IgD-negative memory B cell (primary cell): Measurements from ENCODE around the gene CPNE8. TPM values are rescaled to one million over a fixed set of nuclear protein-coding genes. Genes with fewer than 3 reads are reported as not detected.
"Not testable (repeated sequence)": the region's sequence is repeated elsewhere in the genome, so short reads cannot be mapped to it uniquely, and the experiment has no call there.

Source experiments
- H3K27ac Mint-ChIP-seq, 3 donors: one replicate each; pipeline ENCODE4 v1.8.0; 2020 to 2022; ENCODE audit warnings: mild to moderate bottlenecking in 3 of 3, mixed read lengths in 3 of 3, moderate library complexity in 1 of 3
- H3K27me3 Mint-ChIP-seq: one replicate; pipeline ENCODE4 v1.8.0; 2021; ENCODE audit warnings: mixed read lengths
- H3K36me3 Mint-ChIP-seq: one replicate; pipeline ENCODE4 v1.8.0; 2020; ENCODE audit warnings: mild to moderate bottlenecking, mixed read lengths
- H3K4me1 Mint-ChIP-seq, 3 donors: one replicate each; pipeline ENCODE4 v1.8.0; 2020 to 2022; ENCODE audit warnings: mixed read lengths in 3 of 3, mild to moderate bottlenecking in 1 of 3
- H3K4me3 Mint-ChIP-seq, 4 donors: one replicate each; pipeline ENCODE4 v1.8.0; 2020 to 2022; ENCODE audit warnings: mild to moderate bottlenecking in 4 of 4, mixed read lengths in 4 of 4, moderate library complexity in 3 of 4
- H3K9me3 Mint-ChIP-seq, 3 donors: one replicate each; pipeline ENCODE4 v1.8.0; 2020 to 2021; ENCODE audit warnings: mixed read lengths in 3 of 3, mild to moderate bottlenecking in 1 of 3
- polyA plus RNA-seq: library from polyadenylated mRNA; unstranded; fragments of 300-500 nt; fragmentation: Illumina TruSeq; gene quantifications from one replicate; pipeline ENCODE4 v1.2.3, GENCODE V29; 2021

Gene CPNE8
- polyA plus RNA-seq, 1 donor from 2014 or later, result 0.86 TPM

- peaks cover 0 to 3% (median 3%) of the 10 kb centered on the region in 3 donors for H3K9me3 Mint-ChIP-seq
- H3K27me3 Mint-ChIP-seq, result no peaks in the 10 kb centered on the region
- peaks cover 4% of the 10 kb centered on the region for H3K36me3 Mint-ChIP-seq
- peaks cover 0 to 1% (median 0%) of the 10 kb centered on the region in 3 donors for H3K4me1 Mint-ChIP-seq
- H3K4me3 Mint-ChIP-seq, result no peak overlapping the region
- H3K27ac Mint-ChIP-seq, result no peak overlapping the region
These were observed 144.3 kb downstream of the CPNE8 start for GRCh38 chr12:38761111-38761510.

DNA sequence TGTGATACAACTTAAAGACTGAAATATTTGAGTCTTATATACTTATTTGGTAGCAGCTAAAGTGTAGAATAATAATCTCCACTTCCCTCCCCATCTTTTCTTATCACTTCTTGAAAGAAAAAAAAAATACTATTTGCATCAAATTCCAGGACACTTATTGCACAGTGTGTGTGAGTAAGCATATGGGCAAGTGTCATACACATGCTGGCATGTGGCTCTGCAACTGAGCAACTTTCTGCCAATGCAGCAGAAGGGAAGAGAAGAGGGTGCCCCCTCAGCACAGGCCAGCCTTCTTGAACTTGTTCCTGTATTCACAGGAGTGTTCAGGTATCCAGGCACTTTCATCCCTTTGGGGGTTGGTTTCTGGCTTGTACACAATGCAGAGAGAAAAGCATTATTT, 145.8 kb downstream of the CPNE8 start:
- peaks cover 0 to 1% (median 0%) of the 10 kb centered on the region in 3 donors for H3K4me1 Mint-ChIP-seq
- peaks cover 0 to 3% (median 3%) of the 10 kb centered on the region in 3 donors for H3K9me3 Mint-ChIP-seq
- H3K4me3 Mint-ChIP-seq, result no peak overlapping the region
- H3K27me3 Mint-ChIP-seq, result no peaks in the 10 kb centered on the region
- H3K36me3 Mint-ChIP-seq, result peaks cover 4% of the 10 kb centered on the region
- no peak overlapping the region for H3K27ac Mint-ChIP-seq

DNA sequence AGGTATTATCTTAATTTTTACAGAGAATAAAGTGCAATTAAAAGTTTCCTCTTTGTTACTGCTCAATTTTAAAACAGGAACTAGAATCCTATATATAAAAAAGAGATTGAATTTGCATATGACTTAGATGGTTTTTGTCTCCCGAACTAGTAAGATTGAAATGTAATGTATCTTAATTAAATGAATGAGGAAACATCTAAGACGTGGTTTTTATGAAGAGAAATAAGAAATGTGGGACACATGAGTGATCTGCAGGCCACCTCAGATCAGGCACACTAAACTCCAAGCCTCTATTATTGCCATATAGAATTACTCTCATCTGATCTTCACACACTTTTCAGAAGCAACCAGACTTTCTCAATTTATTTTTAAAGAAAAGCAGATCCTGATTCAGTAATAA, 158.6 kb downstream of the CPNE8 start:
- Mint-ChIP-seq H3K4me1 (no peaks in the 10 kb centered on the region), H3K27ac (no peak overlapping the region), H3K9me3 (peaks cover 0 to 5% (median 3%) of the 10 kb centered on the region in 3 donors), H3K27me3 (no peaks in the 10 kb centered on the region), H3K4me3 (no peak overlapping the region), H3K36me3 (no peaks in the 10 kb centered on the region)

GRCh38 chr12:38745601-38746000, 159.8 kb downstream of the CPNE8 start:
- no peaks in the 10 kb centered on the region for H3K27me3 Mint-ChIP-seq
- no peak overlapping the region for H3K4me3 Mint-ChIP-seq
- H3K27ac Mint-ChIP-seq, result no peak overlapping the region
- peaks cover 0 to 2% (median 0%) of the 10 kb centered on the region in 3 donors for H3K9me3 Mint-ChIP-seq
- H3K36me3 Mint-ChIP-seq, result no peaks in the 10 kb centered on the region
- H3K4me1 Mint-ChIP-seq, result no peaks in the 10 kb centered on the region

- Mint-ChIP-seq H3K4me3 (no peak overlapping the region), H3K9me3 (peaks cover 0 to 2% (median 2%) of the 10 kb centered on the region in 3 donors), H3K4me1 (no peaks in the 10 kb centered on the region), H3K27me3 (no peaks in the 10 kb centered on the region), H3K27ac (no peak overlapping the region), H3K36me3 (no peaks in the 10 kb centered on the region)
These were observed 161.3 kb downstream of the CPNE8 start for GRCh38 chr12:38744041-38744440.

DNA sequence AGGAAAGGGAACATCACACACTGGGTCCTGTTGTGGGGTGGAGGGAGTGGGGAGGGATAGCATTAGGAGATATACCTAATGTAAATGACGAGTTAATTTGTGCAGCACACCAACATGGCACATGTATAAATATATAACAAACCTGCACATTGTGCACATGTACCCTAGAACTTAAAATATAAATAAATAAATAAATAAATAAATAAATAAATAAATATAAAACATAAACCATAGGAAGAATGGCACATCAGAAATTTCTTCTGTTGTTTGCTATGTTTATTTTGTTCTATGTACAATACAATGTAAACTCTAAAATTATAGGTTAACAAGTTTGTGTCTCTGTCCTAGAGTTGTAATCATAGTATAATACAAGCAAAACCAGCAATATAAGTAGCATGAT, 162.9 kb downstream of the CPNE8 start:
- H3K9me3 Mint-ChIP-seq, H3K27me3 Mint-ChIP-seq, H3K4me1 Mint-ChIP-seq, H3K4me3 Mint-ChIP-seq, H3K36me3 Mint-ChIP-seq, H3K27ac Mint-ChIP-seq: not testable (repeated sequence)

DNA sequence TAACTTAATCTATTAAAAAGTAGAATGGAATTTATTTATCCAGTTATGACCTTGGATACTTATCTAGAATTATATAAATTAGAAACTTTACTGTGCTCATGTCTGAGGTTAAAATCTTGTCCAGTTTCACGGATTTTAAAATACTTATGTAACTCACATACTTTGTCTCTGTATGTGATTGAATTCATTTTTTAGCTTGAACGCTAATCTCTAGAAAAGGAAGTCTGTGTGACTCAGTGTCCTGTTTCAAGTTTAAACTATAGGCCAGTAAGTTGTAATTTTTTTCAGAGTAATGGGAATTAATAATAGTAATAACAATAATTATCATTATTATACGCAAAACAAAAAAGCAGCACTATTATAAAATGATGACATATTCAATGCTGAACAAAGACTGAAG, 168.6 kb downstream of the CPNE8 start:
- Mint-ChIP-seq H3K4me3 (no peak overlapping the region), H3K4me1 (no peaks in the 10 kb centered on the region), H3K27me3 (no peaks in the 10 kb centered on the region), H3K9me3 (peaks cover 0 to 2% (median 0%) of the 10 kb centered on the region in 3 donors), H3K36me3 (no peaks in the 10 kb centered on the region), H3K27ac (no peak overlapping the region)

DNA sequence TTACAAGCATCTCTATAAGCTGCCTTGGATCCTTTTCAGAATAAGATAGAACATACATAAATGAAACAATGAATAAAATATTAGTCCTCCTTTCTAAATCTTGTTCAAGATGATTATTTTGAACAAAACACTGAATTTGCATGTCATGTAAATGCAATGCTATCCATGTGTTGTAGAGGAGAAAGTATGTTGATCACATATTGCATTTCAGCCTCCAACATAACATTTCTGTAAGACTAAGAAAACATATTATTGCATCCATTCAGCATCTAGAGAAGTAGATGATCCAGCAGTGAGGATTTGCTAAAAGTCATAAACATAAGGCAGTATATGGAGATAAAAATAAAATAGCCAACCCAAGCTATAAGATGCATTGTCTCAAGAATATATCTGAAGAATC, 172.6 kb downstream of the CPNE8 start:
- Mint-ChIP-seq H3K36me3 (no peaks in the 10 kb centered on the region), H3K9me3 (peaks cover 0 to 1% (median under 1%) of the 10 kb centered on the region in 3 donors), H3K27me3 (no peaks in the 10 kb centered on the region)

GRCh38 chr12:38728894-38729293, 176.5 kb downstream of the CPNE8 start:
- no peaks in the 10 kb centered on the region for H3K27me3 Mint-ChIP-seq

More for the DNA sequence above, 172.6 kb downstream of the CPNE8 start:
- Mint-ChIP-seq H3K27ac (no peak overlapping the region), H3K4me1 (no peaks in the 10 kb centered on the region), H3K4me3 (no peak overlapping the region)

DNA sequence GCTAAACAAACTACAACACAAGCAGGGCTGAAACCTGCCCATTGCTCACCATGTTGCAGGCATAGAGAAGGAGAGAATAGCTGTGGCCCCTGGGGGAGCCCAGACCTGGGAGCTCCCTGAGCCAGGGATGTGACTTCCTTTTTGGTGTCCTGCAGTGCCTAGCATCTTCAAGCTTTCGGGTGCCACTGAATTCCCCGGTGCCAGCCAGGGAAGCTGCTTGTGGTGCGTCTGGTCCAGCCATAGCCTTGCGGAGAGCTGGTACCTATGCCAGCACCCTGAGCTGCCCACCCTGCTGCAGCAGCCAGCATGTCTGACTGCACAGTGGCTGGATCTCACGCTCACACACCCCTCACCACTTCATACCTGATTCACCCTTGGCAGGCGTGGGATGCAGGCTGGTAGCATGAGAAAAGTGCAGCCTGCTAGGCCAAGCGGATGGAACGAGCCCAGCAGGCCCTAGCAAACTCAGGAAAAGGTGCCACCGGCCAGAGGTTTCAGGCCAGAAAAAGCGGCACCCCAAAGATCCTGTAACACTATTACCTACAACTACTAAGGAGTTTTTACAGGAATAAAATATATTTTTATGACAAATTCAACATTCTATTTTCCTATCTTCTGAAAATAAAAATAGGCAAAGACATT, 183.7 kb downstream of the CPNE8 start:
- no peak overlapping the region for H3K4me3 Mint-ChIP-seq
- H3K9me3 Mint-ChIP-seq, result peaks cover 0 to 2% (median 1%) of the 10 kb centered on the region in 3 donors

More at GRCh38 chr12:38728894-38729293, 176.5 kb downstream of the CPNE8 start:
- no peak overlapping the region for H3K27ac Mint-ChIP-seq
- no peaks in the 10 kb centered on the region for H3K4me1 Mint-ChIP-seq
- no peak overlapping the region for H3K4me3 Mint-ChIP-seq
- H3K9me3 Mint-ChIP-seq, result peaks cover 0 to 4% (median 1%) of the 10 kb centered on the region in 3 donors
- no peaks in the 10 kb centered on the region for H3K36me3 Mint-ChIP-seq

GRCh38 chr12:38720661-38721060, 184.7 kb downstream of the CPNE8 start:
- no peaks in the 10 kb centered on the region for H3K27me3 Mint-ChIP-seq
- no peaks in the 10 kb centered on the region for H3K4me1 Mint-ChIP-seq
- H3K4me3 Mint-ChIP-seq, result no peak overlapping the region
- no peak overlapping the region for H3K27ac Mint-ChIP-seq
- no peaks in the 10 kb centered on the region for H3K36me3 Mint-ChIP-seq
- H3K9me3 Mint-ChIP-seq, result peaks cover 2 to 12% (median 6%) of the 10 kb centered on the region in 3 donors

More for the DNA sequence above, 183.7 kb downstream of the CPNE8 start:
- H3K27ac Mint-ChIP-seq, result no peak overlapping the region
- H3K27me3 Mint-ChIP-seq, result no peaks in the 10 kb centered on the region
- no peaks in the 10 kb centered on the region for H3K36me3 Mint-ChIP-seq
- H3K4me1 Mint-ChIP-seq, result no peaks in the 10 kb centered on the region

- Mint-ChIP-seq H3K36me3 (no peaks in the 10 kb centered on the region), H3K4me1 (peaks cover 0 to 1% (median 0%) of the 10 kb centered on the region in 3 donors), H3K9me3 (peaks cover 2 to 19% (median 8%) of the 10 kb centered on the region in 3 donors), H3K4me3 (no peak overlapping the region), H3K27me3 (no peaks in the 10 kb centered on the region), H3K27ac (no peak overlapping the region)
These were observed 192.1 kb downstream of the CPNE8 start for GRCh38 chr12:38713294-38713693.

DNA sequence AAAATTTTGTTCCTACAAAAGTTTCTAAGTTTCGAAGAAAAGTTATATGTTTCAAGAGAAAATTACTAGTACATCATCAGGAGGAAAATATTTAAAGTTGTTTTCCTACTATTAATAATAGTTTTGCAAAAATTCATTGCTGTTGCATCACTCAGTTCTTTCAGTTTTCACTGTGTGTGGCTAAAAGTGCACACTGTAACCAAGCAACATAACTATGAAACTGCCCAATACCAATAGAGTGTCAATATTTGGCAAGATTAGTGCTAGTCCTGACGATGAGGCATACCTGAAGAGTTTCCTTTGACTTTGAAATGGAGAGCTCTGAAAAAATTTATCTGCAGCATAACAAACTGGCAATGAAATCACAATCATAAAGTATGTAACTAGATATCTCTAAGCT, 194.3 kb downstream of the CPNE8 start:
- Mint-ChIP-seq H3K27me3 (no peaks in the 10 kb centered on the region), H3K9me3 (peaks cover 0 to 11% (median 4%) of the 10 kb centered on the region in 3 donors), H3K4me3 (no peak overlapping the region), H3K4me1 (peaks cover 0 to 1% (median 0%) of the 10 kb centered on the region in 3 donors), H3K36me3 (no peaks in the 10 kb centered on the region), H3K27ac (no peak overlapping the region)

DNA sequence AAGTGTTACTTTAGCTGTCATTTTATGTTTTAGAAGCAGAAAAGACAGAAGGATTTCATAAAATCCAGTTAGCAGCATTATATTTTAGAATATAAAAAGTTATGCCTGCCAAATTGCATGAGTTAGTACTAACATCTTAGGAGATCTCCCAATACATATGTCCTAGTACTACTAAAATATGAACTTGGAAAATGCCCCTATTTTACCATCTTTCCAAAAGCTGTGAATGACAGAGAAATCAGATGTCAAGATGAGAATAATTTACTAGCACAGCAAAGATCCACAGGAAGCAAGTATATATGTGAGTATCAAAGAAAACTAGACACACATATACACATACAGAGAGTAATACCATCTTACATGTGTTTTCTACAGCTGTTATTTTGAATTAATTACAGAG, 196.9 kb downstream of the CPNE8 start:
- Mint-ChIP-seq H3K36me3 (no peaks in the 10 kb centered on the region), H3K27me3 (no peaks in the 10 kb centered on the region), H3K9me3 (peaks cover 0 to 6% (median 2%) of the 10 kb centered on the region in 3 donors)

DNA sequence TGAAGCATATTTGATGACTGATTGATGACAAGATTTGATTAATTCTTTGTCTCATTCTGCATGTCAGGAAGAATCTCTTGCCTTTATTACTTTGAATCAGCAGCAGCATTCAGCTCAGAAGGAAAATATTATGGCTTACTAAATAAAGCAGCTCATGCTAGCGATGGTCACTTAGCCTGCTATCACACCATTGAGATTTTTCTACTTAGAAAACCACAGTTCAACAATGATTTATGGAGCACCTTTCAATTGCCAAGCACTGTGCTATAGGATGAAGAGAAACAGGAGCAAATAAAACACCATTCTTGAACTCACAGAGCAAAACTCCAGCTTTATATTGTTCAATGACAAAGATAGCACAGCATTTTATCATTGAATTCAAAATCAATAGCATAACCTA, 197.7 kb downstream of the CPNE8 start:
- Mint-ChIP-seq H3K9me3 (peaks cover 0 to 6% (median 2%) of the 10 kb centered on the region in 3 donors), H3K27me3 (no peaks in the 10 kb centered on the region), H3K4me3 (no peak overlapping the region), H3K27ac (no peak overlapping the region), H3K36me3 (no peaks in the 10 kb centered on the region), H3K4me1 (no peaks in the 10 kb centered on the region)

More for the DNA sequence above, 196.9 kb downstream of the CPNE8 start:
- H3K4me1 Mint-ChIP-seq, result peaks cover 0 to 1% (median 0%) of the 10 kb centered on the region in 3 donors
- H3K4me3 Mint-ChIP-seq, result no peak overlapping the region
- no peak overlapping the region for H3K27ac Mint-ChIP-seq

DNA sequence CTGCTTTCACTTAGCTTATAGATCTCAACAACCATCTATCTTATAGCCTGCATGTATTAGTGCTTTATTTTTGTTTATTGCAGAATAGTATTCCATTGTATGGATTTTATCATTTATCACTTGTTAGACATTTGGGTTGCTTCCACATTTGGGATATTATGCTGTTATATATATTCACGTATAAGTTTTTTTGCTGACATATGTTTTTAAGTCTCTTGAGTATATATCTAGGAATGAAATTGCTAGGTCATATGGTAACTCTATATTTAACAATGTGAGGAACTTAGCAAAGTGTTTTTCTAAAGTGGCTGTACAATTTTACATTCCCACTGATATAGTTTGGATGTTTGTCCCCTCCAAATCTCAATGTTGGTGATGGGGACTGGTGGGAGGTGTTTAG, 208.1 kb downstream of the CPNE8 start:
- Mint-ChIP-seq H3K4me1 (no peaks in the 10 kb centered on the region), H3K4me3 (no peak overlapping the region), H3K36me3 (peaks cover 2% of the 10 kb centered on the region), H3K9me3 (peaks cover 0 to 3% (median 2%) of the 10 kb centered on the region in 3 donors), H3K27ac (no peak overlapping the region), H3K27me3 (no peaks in the 10 kb centered on the region)
